Ishikawa (cell line): ENCODE data around the gene MDFIC.

Source experiments
- CEBPB ChIP-seq: IDR thresholded peaks from 2 replicates; pipeline ENCODE4 v1.6.1; 2012
- CREB1 ChIP-seq: IDR thresholded peaks from 2 replicates; pipeline ENCODE4 v1.6.1; 2012; ENCODE audit warnings: low read depth
- EGR1 ChIP-seq: IDR thresholded peaks from 2 replicates; pipeline ENCODE4 v1.6.1; 2012
- EP300 ChIP-seq: IDR thresholded peaks from 2 replicates; pipeline ENCODE4 v1.6.1; 2012; ENCODE audit warnings: borderline replicate concordance
- FOXM1 ChIP-seq: IDR thresholded peaks from 2 replicates; pipeline ENCODE4 v1.6.1; 2012; ENCODE audit warnings: low read depth, borderline replicate concordance
- MAX ChIP-seq: IDR thresholded peaks from 2 replicates; pipeline ENCODE4 v1.6.1; 2012
- NFIC ChIP-seq: IDR thresholded peaks from 2 replicates; pipeline ENCODE4 v1.6.1; 2012
- RAD21 ChIP-seq: IDR thresholded peaks from 2 replicates; pipeline ENCODE4 v1.6.1; 2012; ENCODE audit warnings: low read depth
- REST ChIP-seq: IDR thresholded peaks from 2 replicates; pipeline ENCODE4 v1.6.1; 2012; ENCODE audit warnings: low read depth, mild to moderate bottlenecking
- TAF1 ChIP-seq: IDR thresholded peaks from 2 replicates; pipeline ENCODE4 v1.6.1; 2012; ENCODE audit warnings: low read depth, mild to moderate bottlenecking
- TCF12 ChIP-seq: IDR thresholded peaks from 2 replicates; pipeline ENCODE4 v1.6.1; 2012; ENCODE audit warnings: low read depth
- TEAD4 ChIP-seq: IDR thresholded peaks from 2 replicates; pipeline ENCODE4 v1.6.1; 2012
- USF1 ChIP-seq: IDR thresholded peaks from 2 replicates; pipeline ENCODE4 v1.6.1; 2012
- YY1 ChIP-seq: IDR thresholded peaks from 2 replicates; pipeline ENCODE4 v1.6.1; 2012; ENCODE audit warnings: low read depth
- ZBTB7A ChIP-seq: IDR thresholded peaks from 2 replicates; pipeline ENCODE4 v1.6.1; 2012; ENCODE audit warnings: low read depth

Gene MDFIC

DNA sequence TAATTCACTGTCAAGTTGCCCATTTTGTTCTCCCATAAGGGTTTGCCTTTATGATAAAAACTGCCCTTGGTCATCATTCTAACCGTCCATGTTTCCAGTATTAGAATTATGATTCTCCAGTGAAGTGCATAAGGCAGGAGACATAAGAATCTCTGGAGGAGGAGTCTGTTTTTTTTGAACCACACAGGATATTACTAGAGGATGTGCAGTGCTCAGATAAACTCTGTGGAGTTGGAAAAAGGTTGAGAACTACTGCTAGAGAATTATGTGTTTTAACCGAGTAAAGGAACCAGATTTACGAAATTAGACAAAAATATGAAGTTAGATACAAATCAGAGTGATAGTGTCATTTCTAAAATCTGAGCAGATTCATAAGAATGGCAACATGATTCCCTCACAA is 40.5 kb downstream of the MDFIC start:
- TF ChIP-seq ZBTB7A (no peak), REST (no peak), TCF12 (no peak), EP300 (no peak), EGR1 (no peak), FOXM1 (no peak), NFIC (no peak), TEAD4 (no peak), YY1 (no peak)

GRCh38 chr7:114966156-114966555 is 44.3 kb downstream of the MDFIC start:
- TF ChIP-seq FOXM1 (no peak), MAX (no peak), CREB1 (no peak), REST (no peak), RAD21 (no peak), TEAD4 (no peak)

DNA sequence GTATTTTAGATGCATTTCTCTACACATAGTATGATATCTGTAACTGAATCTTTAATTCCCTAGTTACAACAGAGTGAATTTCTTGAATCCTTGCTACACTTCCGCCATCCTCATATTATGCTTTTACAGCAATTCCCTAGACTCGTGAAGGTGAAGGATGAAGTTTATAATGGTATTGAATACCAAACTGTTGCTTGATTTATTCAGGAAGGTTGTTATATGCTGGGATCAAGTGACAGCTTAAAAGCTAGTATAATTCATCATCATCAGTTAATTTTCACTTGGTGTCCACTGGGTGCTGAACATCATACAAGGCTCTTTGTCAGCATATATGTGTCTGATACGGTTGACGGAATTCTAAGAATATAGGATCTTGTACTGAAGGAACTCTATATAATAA is 47.2 kb downstream of the MDFIC start:
- TF ChIP-seq YY1 = no peak

DNA sequence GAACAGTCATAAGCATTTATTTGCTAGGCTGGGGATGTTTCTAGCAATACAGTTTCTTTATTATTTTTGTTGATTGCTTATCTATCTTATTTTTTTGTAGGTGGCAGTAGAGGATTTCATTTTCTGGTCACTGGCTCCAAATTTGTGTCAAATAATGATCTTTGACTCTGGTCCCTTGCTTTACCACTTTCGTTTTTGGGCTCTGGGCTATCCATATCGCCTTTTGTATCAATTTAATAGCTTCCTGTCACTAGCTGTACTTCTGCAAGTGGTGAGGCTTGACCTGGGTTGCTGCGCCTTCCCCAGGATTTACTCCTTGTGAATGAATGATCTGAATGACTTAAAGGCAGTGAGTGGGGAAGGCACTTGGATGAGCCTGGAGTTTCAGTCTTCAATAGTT is 48.4 kb downstream of the MDFIC start:
- TF ChIP-seq REST (no peak), ZBTB7A (no peak), MAX (no peak), CREB1 (no peak), RAD21 (no peak), EGR1 (no peak), TCF12 (no peak), USF1 (no peak), EP300 (no peak), TEAD4 (no peak), TAF1 (no peak), FOXM1 (no peak), CEBPB (no peak), NFIC (no peak), YY1 (no peak)

DNA sequence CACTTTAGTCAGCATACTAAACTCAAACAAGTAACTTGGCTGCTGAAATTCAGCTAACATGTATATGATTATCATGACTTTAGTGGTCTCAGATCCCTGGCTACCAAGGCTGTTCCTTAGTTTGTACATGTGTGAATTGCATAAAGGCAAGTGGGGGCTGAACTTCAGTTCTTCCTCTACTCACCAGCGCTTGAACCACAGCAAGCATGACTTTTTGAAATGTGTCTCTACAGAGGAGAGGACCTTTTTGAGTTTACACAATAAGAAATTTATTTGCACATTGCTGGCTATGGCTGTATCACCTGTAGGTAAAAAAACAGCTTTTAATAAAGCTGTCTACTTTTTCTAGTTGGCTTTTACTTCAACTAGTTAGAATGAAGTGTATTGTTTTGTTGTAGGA is 48.8 kb downstream of the MDFIC start:
- no peak for TF ChIP-seq RAD21
- no peak for TF ChIP-seq REST
- no peak for TF ChIP-seq TEAD4
- TF ChIP-seq EGR1 = no peak
- no peak for TF ChIP-seq ZBTB7A
- TF ChIP-seq YY1 = no peak
- TF ChIP-seq FOXM1 = no peak
- no peak for TF ChIP-seq TCF12
- TF ChIP-seq EP300 = no peak
